GM12872 (cell line): Measurements from ENCODE around the gene ZNF284.

Experiments
- CTCF ChIP-seq: IDR thresholded peaks from 3 replicates; pipeline ENCODE4 v1.5.1; 2011; ENCODE audit warnings: low read depth, mild to moderate bottlenecking, low read length, moderate library complexity; ENCODE audit not compliant: insufficient read depth

The ZNF284 gene

GRCh38 chr19:44076325-44076724, 4.4 kb downstream of the ZNF284 start:
- no peak for TF ChIP-seq CTCF

GRCh38 chr19:44092108-44092507, 20.1 kb downstream of the ZNF284 start:
- no peak for TF ChIP-seq CTCF

- TF ChIP-seq CTCF, result no peak
These were observed 22.2 kb downstream of the ZNF284 start, which contains the start of gene ZNF224 for GRCh38 chr19:44093931-44094765. Gene ZNF224 (plus strand): TSS chr19:44094361. CDS start chr19:44097874, 3,513 bp downstream.

- no peak for TF ChIP-seq CTCF
These were observed 35.8 kb downstream of the ZNF284 start for GRCh38 chr19:44107751-44108150.

- no peak for TF ChIP-seq CTCF
These were observed 37.5 kb downstream of the ZNF284 start for GRCh38 chr19:44109458-44109857.

GRCh38 chr19:44111910-44112463, 40.0 kb downstream of the ZNF284 start:
- TF ChIP-seq CTCF, result no peak

GRCh38 chr19:44112802-44113137, 40.8 kb downstream of the ZNF284 start:
- no peak for TF ChIP-seq CTCF
